HepG2 (cell line): ENCODE results near the gene PCNX1. TPM values are rescaled to one million over a fixed set of nuclear protein-coding genes. Genes with fewer than 3 reads are reported as not detected.

ENCODE experiments used
- ATF4 ChIP-seq, 2 experiments: fragments of 450-650 bp in 1 of 2; sonication (generic) in 1 of 2; formaldehyde crosslinking; IDR thresholded peaks; 2 replicates each; pipeline versions ENCODE4 v1.5.0 to v1.8.0; 2020 to 2022; ENCODE audit warnings: mild to moderate bottlenecking in 1 of 2, missing genetic modification reagents in 1 of 2
- EP300 ChIP-seq, 3 experiments: sonication (generic) in 1 of 3; formaldehyde crosslinking in 1 of 3; IDR thresholded peaks; 2 replicates each; pipeline versions ENCODE4 v1.5.1 to v1.6.1; 2011 to 2020; ENCODE audit warnings: low read depth in 2 of 3, low read length in 2 of 3, borderline replicate concordance in 1 of 3, improper control_type of control experiment in 1 of 3, mild to moderate bottlenecking in 1 of 3, missing genetic modification reagents in 1 of 3, moderate library complexity in 1 of 3
- GZF1 ChIP-seq: sonication (generic); formaldehyde crosslinking; IDR thresholded peaks from 2 replicates; pipeline ENCODE4 v1.5.1; 2020; ENCODE audit warnings: mild to moderate bottlenecking, missing genetic modification reagents
- HDAC1 ChIP-seq: sonication (generic); formaldehyde crosslinking; IDR thresholded peaks from 2 replicates; pipeline ENCODE4 v1.5.1; 2020; ENCODE audit warnings: mild to moderate bottlenecking, missing genetic modification reagents
- LCORL ChIP-seq, 2 experiments: fragments of 450-650 bp in 1 of 2; sonication (generic) in 1 of 2; formaldehyde crosslinking in 1 of 2; IDR thresholded peaks; 2 replicates each; pipeline versions ENCODE4 v1.5.0 to v1.6.1; 2017 to 2020; ENCODE audit warnings: antibody characterized with exemption in 1 of 2, missing genetic modification reagents in 1 of 2
- MED8 ChIP-seq: sonication (generic); formaldehyde crosslinking; IDR thresholded peaks from 2 replicates; pipeline ENCODE4 v1.8.1; 2023; ENCODE audit warnings: mild to moderate bottlenecking, missing genetic modification reagents; ENCODE audit not compliant: insufficient replicate concordance
- NR2F6 ChIP-seq, 2 experiments: IDR thresholded peaks; 2 replicates each; pipeline ENCODE4 v1.6.1; 2016; ENCODE audit warnings: antibody characterized with exemption in 1 of 2, mild to moderate bottlenecking in 1 of 2
- POGZ ChIP-seq: sonication (generic); formaldehyde crosslinking; IDR thresholded peaks from 2 replicates; pipeline ENCODE4 v1.4.0; 2020; ENCODE audit warnings: mild to moderate bottlenecking, missing genetic modification reagents
- PPARG ChIP-seq: conservative IDR thresholded peaks from 2 replicates; pipeline ENCODE4 v1.6.1; 2016; ENCODE audit warnings: missing biosample characterization, missing genetic modification reagents
- PRDM15 ChIP-seq: sonication (generic); formaldehyde crosslinking; IDR thresholded peaks from 2 replicates; pipeline ENCODE4 v1.4.0; 2020; ENCODE audit warnings: missing genetic modification reagents
- RARA ChIP-seq: IDR thresholded peaks from 2 replicates; pipeline ENCODE4 v1.6.1; 2016; ENCODE audit warnings: missing genetic modification reagents, missing compliant biosample characterization
- RORA ChIP-seq: sonication (generic); formaldehyde crosslinking; IDR thresholded peaks from 2 replicates; pipeline ENCODE4 v1.5.0; 2020; ENCODE audit warnings: mild to moderate bottlenecking, missing genetic modification reagents, moderate library complexity
- SIX4 ChIP-seq: sonication (generic); formaldehyde crosslinking; IDR thresholded peaks from 2 replicates; pipeline ENCODE4 v1.4.0; 2020; ENCODE audit warnings: missing genetic modification reagents
- TBX2 ChIP-seq: sonication (generic); formaldehyde crosslinking; IDR thresholded peaks from 2 replicates; pipeline ENCODE4 v1.5.0; 2020; ENCODE audit warnings: missing genetic modification reagents, mild to moderate bottlenecking, borderline replicate concordance
- TFDP2 ChIP-seq: sonication (generic); formaldehyde crosslinking; IDR thresholded peaks from 2 replicates; pipeline ENCODE4 v1.4.0; 2020; ENCODE audit warnings: missing genetic modification reagents
- ZBTB8A ChIP-seq: sonication (generic); formaldehyde crosslinking; IDR thresholded peaks from 2 replicates; pipeline ENCODE4 v1.4.0; 2020; ENCODE audit warnings: mild to moderate bottlenecking, low read depth, missing genetic modification reagents, borderline replicate concordance
- ZNF205 ChIP-seq: IDR thresholded peaks from 2 replicates; pipeline ENCODE4 v1.6.1; 2018; ENCODE audit warnings: missing biosample characterization, missing genetic modification reagents
- ZNF264 ChIP-seq: sonication (generic); formaldehyde crosslinking; IDR thresholded peaks from 2 replicates; pipeline ENCODE4 v1.4.0; 2020; ENCODE audit warnings: missing genetic modification reagents
- ZNF597 ChIP-seq: sonication (generic); formaldehyde crosslinking; IDR thresholded peaks from 2 replicates; pipeline ENCODE4 v1.5.0; 2020; ENCODE audit warnings: missing genetic modification reagents
- ZNF713 ChIP-seq: sonication (generic); formaldehyde crosslinking; IDR thresholded peaks from 2 replicates; pipeline ENCODE4 v1.4.0; 2020; ENCODE audit warnings: mild to moderate bottlenecking, missing genetic modification reagents
- ZNF850 ChIP-seq: sonication (generic); formaldehyde crosslinking; conservative IDR thresholded peaks from 2 replicates; pipeline ENCODE4 v1.9.0; 2021; ENCODE audit warnings: mild to moderate bottlenecking, missing genetic modification reagents
- polyA plus RNA-seq, 8 experiments: library from polyadenylated mRNA; depleted of rRNA in 3 of 8; stranded (reverse) in 7 of 8; unstranded in 1 of 8; fragments of >200 nt; fragmentation: Illumina TruSeq in 4 of 8; extraction: Trizol in 4 of 8; gene quantifications; 2 replicates each; pipeline versions ENCODE4 v1.2.1 to v1.2.3, GENCODE V29; 2011 to 2016; ENCODE audit warnings: low read depth in 4 of 8, missing spikeins in 1 of 8, mixed read lengths in 1 of 8; ENCODE audit not compliant: insufficient read depth in 1 of 8
- total RNA-seq, 5 experiments: library from RNA; depleted of rRNA; stranded (reverse); fragments of >200 nt; fragmentation: Illumina TruSeq; extraction: Trizol; gene quantifications; 2 replicates each; pipeline ENCODE4 v1.2.3, GENCODE V29; 2016; ENCODE audit warnings: low read depth in 1 of 5
- TF ChIP-seq, protein P1 (sequence below): sonication (generic); formaldehyde crosslinking; IDR thresholded peaks from 2 replicates; pipeline ENCODE4 v1.5.0; 2020; ENCODE audit warnings: missing genetic modification reagents, mild to moderate bottlenecking, borderline replicate concordance

The PCNX1 gene
- total and polyA plus RNA-seq, 2 of the 13 experiments (the other 11 are each of a cell fraction or from before 2014, with no cell fraction given): 24.9 to 30.3 TPM

DNA sequence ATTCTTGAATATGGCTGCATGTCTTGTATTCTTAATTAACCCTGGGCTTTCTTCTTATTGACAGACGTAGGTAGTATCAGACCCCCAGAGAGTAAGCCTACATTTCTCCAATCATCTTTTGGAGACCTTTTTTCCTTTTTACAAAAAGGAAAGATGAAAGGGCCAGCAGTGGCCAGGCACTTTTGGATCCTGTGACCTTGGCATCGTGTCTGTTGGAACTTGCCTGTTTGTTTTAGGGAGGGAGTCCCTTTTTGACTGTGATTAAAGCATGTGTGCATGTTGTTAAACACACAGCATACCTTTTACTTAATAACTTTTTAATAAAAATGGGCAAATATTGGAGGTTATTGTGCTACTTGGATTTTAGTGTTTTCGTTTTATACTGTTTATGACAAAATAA lies 57.2 kb downstream of the PCNX1 start (continued):
- no peak for TF ChIP-seq ZNF597 (CRISPR knock-in tag)
- no peak for TF ChIP-seq TFDP2 (CRISPR knock-in tag)
- TF ChIP-seq EP300 (IDR thresholded peaks at IDR 0.05; ENCODE audit: low read depth in 2 of 2, low read length in 2 of 2): 0 out of 4 replicates have a peak, but pooled peaks of 1 of the 2 experiments have one; percentile 7
- no peak for TF ChIP-seq EP300 (CRISPR knock-in tag; IDR thresholded peaks at IDR 0.05; ENCODE audit: borderline replicate concordance)
- TF ChIP-seq PPARG (CRISPR knock-in tag): 0 out of 2 replicates have a peak, but pooled peaks have one; percentile 40
- TF ChIP-seq ZNF850 (CRISPR knock-in tag): no peak
- TF ChIP-seq MED8 (CRISPR knock-in tag): no peak
- TF ChIP-seq NR2F6 (IDR thresholded peaks at IDR 0.05): peak; percentile 38; the same call in 1 of the 2 replicates
- TF ChIP-seq NR2F6 (CRISPR knock-in tag; IDR thresholded peaks at IDR 0.05): 0 out of 2 replicates have a peak, but pooled peaks have one; percentile 39
- 0 out of 2 replicates have a peak, but pooled peaks have one; percentile 11 for TF ChIP-seq RARA (CRISPR knock-in tag)
- no peak for TF ChIP-seq LCORL (IDR thresholded peaks at IDR 0.05)
- peak; percentile 82 for TF ChIP-seq LCORL (CRISPR knock-in tag; IDR thresholded peaks at IDR 0.05)
- no peak for TF ChIP-seq ZBTB8A (CRISPR knock-in tag)
- no peak for TF ChIP-seq ATF4 (CRISPR knock-in tag; IDR thresholded peaks at IDR 0.05)
- TF ChIP-seq PRDM15 (CRISPR knock-in tag): no peak
- TF ChIP-seq TBX2: no peak
- peak; percentile 40; the same call in 1 of the 2 replicates for TF ChIP-seq HDAC1 (CRISPR knock-in tag)
- peak; percentile 55; the same call in 1 of the 2 replicates for TF ChIP-seq ZNF264 (CRISPR knock-in tag)
- TF ChIP-seq ZNF713 (CRISPR knock-in tag): no peak
- 0 out of 2 replicates have a peak, but pooled peaks have one; percentile 30 for TF ChIP-seq POGZ (CRISPR knock-in tag)
- TF ChIP-seq RORA (CRISPR knock-in tag): no peak
- TF ChIP-seq GZF1 (CRISPR knock-in tag): no peak
- no peak for TF ChIP-seq ZNF205
- TF ChIP-seq, protein P1, sequence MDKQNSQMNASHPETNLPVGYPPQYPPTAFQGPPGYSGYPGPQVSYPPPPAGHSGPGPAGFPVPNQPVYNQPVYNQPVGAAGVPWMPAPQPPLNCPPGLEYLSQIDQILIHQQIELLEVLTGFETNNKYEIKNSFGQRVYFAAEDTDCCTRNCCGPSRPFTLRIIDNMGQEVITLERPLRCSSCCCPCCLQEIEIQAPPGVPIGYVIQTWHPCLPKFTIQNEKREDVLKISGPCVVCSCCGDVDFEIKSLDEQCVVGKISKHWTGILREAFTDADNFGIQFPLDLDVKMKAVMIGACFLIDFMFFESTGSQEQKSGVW (CRISPR knock-in tag): no peak
- no peak for TF ChIP-seq SIX4
